Central memory CD4-positive, alpha-beta T cell (primary cell): ENCODE data around the gene APOOL.
"Not testable (repeated sequence)": the region's sequence is repeated elsewhere in the genome, so short reads cannot be mapped to it uniquely, and the experiment has no call there.

ENCODE experiments used
- DNase-seq: peaks from one replicate; pipeline ENCODE4 v3.0.0; 2022
- total RNA-seq, 3 experiments: gene quantifications; one replicate each; lab custom pipeline; 2026; lab: John Stamatoyannopoulos, UW

APOOL gene
- 10.0 to 26.2 (median 21.6) reads per million in 3 experiments for total RNA-seq

- peak; percentile 74 for DNase-seq
Measured at GRCh38 chrX:85003655-85004244, at the start of gene APOOL. TSS of gene APOOL (plus strand) at chrX:85003877. CDS start at chrX:85003913, 36 bp downstream.

- no peak for DNase-seq
Measured at GRCh38 chrX:84956304-84956703, 47.4 kb upstream of the APOOL start.

DNA sequence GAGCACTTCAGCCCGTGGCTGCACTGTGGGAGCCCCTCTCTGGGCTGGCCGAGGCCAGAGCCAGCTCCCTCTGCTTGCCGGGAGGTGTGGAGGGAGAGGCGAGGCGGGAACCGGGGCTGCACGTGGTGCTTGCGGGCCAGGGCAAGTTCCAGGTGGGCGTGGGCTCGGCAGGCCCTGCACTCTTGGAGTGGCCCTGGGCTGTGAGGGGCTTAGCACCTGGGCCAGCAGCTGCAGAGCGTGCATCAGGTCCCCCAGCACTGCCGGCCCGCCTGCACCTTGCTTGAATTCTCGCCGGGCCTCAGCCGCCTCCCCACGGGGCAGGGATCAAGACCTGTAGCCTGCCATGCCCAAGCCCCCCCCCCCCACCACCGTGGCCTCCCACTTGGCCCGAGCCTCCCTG, 28.9 kb upstream of the APOOL start:
- no peak for DNase-seq

DNA sequence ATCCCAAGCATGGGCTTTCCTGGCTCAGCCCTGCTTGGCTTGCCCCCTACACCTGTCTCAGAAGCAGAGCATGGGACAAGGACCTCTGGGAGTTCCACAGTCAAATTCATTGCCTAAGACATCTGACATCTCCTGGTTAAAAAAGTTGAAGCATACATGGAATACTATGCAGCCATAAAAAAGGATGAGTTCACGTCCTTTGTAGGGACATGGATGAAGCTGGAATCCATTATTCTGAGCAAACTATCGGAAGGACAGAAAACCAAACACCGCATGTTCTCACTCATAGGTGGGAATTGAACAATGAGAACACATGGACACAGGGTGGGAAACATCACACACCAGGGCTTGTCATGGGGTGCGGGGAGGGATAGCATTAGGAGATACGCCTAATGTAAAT, 11.9 kb upstream of the APOOL start:
- not testable (repeated sequence) for DNase-seq

GRCh38 chrX:84993150-84993549, 10.5 kb upstream of the APOOL start:
- DNase-seq: no peak

GRCh38 chrX:85001344-85001743, 2.3 kb upstream of the APOOL start:
- no peak for DNase-seq

GRCh38 chrX:85004255-85004654, 578 bp downstream of the APOOL start:
- DNase-seq: no peak

DNA sequence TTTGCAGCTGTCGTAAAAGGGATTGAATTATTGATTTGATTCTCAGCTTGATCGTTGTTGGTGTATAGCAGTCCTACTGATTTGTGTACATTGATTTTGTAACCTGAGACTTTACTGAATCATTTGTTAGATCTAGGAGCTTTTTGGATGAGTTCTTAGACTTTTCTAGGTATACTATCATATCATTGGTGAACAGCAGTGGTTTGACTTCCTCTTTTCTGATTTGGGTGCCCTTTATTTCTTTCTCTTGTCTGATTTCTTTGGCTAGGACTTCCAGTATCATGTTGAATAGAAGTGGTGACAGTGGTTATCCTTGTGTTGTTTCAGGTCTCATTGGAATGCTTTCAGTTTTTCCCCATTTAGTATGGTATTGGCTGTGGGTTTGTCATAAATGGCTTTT, 8.4 kb downstream of the APOOL start:
- DNase-seq: no peak

DNA sequence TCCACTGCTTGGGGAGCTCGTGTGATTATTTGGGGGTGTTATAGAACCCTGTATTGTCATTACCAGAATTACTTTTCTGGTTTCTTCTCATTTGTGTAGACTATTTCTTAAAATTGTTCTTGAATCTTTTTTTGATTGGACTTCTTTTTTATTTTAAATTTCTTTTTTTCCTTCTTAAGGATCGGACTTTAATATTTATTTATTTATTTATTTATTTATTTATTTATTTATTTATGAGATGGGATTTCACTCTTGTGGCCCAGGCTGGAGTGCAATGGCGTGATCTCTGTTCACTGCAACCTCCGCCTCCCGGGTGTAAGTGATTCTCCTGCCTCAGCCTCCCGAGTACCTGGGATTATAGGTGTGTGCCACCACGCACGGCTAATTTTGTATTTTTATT, 11.7 kb downstream of the APOOL start:
- not testable (repeated sequence) for DNase-seq

DNA sequence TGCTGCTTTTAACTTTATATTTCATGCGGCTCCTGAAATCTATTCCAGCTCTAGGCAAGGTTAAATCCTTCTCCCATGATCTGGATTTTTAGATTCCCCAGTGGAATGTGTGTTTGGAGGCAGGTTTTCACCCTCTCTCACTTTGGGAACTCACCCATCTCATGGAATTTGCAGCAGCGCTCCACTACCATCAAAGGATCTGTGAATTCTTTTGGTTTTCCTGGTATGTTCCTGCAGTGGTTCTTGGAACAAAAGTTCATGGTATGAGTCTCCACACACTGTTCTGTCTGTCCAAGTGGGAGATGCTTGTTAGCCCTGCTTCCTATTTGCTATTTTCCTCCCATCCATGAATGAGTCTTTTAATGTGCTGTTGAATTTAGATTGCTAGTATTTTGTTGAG, 14.0 kb downstream of the APOOL start:
- DNase-seq: no peak

GRCh38 chrX:85018471-85018870, 14.8 kb downstream of the APOOL start:
- DNase-seq: no peak

DNA sequence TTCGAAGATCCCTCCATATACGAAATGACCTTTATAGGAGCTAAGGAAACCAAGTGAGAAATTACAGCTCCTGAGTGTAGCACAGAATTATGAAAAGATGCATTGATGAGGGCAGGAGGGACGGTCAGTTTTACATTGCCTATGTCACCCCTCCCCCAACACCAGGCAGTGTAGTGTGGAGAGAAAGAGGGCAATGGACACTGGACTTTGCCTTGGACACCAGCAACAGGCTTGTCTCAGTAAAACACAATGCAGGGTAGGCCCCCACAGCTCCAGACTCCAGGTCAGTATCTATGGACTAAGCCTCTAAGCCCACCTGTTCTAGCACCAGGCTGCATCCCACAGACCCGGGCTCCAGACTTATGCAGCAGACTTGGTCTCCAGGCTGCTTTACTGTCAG, 16.5 kb downstream of the APOOL start:
- DNase-seq: no peak

- DNase-seq: no peak
Measured at GRCh38 chrX:85024044-85024443, 20.4 kb downstream of the APOOL start.

GRCh38 chrX:85024562-85024961, 20.9 kb downstream of the APOOL start:
- no peak for DNase-seq

- DNase-seq: no peak
Measured at GRCh38 chrX:85026170-85026569, 22.5 kb downstream of the APOOL start.

GRCh38 chrX:85029043-85029442, 25.4 kb downstream of the APOOL start:
- DNase-seq: no peak

- no peak for DNase-seq
Measured at GRCh38 chrX:85031505-85031904, 27.8 kb downstream of the APOOL start.

- DNase-seq: no peak
Measured at GRCh38 chrX:85037114-85037513, 33.4 kb downstream of the APOOL start.

GRCh38 chrX:85051627-85052026, 48.0 kb downstream of the APOOL start:
- no peak for DNase-seq

GRCh38 chrX:85052205-85052604, 48.5 kb downstream of the APOOL start:
- DNase-seq: no peak

DNA sequence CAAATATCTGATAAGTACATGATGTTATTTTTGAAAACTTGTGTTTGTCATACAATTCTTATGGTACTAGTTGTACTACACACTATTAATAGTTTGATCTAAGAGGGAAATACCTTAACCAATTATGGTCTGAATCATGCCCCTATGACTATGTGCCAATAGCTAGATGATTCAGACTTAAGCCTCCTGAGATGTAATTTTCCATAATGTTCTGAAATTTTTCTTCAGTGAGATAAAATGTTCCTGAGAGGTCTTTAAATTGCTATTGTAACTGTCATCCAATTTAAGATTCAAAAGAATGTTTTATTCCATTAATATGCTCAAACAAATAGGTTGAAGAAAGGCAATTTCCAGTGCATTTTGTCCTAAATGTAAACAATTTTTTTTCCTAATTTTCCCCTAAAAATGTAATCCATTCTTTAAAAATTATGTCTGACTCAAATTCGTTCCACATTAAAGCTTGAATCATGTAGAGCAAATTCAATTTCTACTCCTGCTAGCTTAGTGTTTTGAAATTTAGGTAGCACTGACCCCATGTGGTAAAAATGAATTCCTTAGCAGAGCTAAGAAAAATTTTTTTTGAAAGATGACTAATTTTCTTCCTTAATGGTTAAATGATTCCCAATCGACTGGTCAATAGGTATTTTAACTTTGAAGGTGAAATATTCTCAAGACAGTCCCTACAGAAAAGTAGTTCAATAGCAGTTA, 49.1 kb downstream of the APOOL start:
- DNase-seq: no peak

- DNase-seq: no peak
Measured at GRCh38 chrX:85065512-85066198, 62.0 kb downstream of the APOOL start.

GRCh38 chrX:85077247-85077646, 73.6 kb downstream of the APOOL start:
- DNase-seq: not testable (repeated sequence)

DNA sequence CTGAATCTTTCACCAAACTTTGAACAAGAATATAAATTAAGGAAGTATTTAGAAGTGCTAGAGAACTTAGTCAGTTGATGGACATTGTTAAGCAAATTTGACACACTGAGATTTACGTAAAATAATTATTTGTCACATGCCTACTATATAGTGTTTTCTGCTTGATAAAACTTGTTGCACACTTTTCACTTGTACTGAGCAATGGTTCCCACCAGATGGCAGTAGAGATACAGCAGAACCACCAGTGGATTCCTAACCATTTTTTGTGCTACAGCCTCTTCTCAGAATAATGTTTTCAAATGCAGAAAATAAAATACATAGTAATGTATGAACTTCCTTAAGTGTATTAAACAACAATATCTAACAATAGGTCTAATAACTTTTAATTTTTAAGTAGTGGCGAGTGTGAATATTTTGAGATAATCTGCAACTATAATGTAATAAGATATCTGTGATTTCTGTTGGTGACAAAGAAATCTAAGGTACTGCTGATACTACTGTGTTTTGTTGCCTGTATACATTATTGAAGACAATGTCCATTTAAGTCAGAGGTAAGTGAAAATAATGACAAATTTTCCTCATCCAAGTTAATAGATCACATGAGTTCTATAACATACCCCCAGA, 81.2 kb downstream of the APOOL start:
- DNase-seq: peak; percentile 15
